Upper lobe of left lung (tissue), 4 donors: ENCODE measurements around the gene PBX3.

ENCODE experiments used
- CTCF ChIP-seq, 6 experiments: fragments of 450-650 bp in 4 of 6; fragments of 200-600 bp in 2 of 6; sonication (generic) in 2 of 6; IDR thresholded peaks; one replicate each; pipeline ENCODE4 v1.5.1; 2016 to 2019; ENCODE audit warnings: antibody characterized with exemption in 6 of 6
- EP300 ChIP-seq, 4 donors: sonication (generic); formaldehyde crosslinking; IDR thresholded peaks; one replicate each; pipeline ENCODE4 v1.5.1; 2017; ENCODE audit warnings: antibody characterized with exemption in 4 of 4, control low read depth in 2 of 4
- POLR2A ChIP-seq, 4 donors: fragments of 450-650 bp; IDR thresholded peaks; one replicate each; pipeline ENCODE4 v1.5.1; 2016 to 2017; ENCODE audit warnings: antibody characterized with exemption in 4 of 4, mild to moderate bottlenecking in 2 of 4
- POLR2AphosphoS5 ChIP-seq, 2 donors: sonication (generic); formaldehyde crosslinking; IDR thresholded peaks; one replicate each; pipeline ENCODE4 v1.5.1; 2017; ENCODE audit warnings: antibody characterized with exemption in 2 of 2

- TF ChIP-seq CTCF (IDR thresholded peaks at IDR 0.05): no peak
- no peak for TF ChIP-seq POLR2AphosphoS5 (IDR thresholded peaks at IDR 0.05)
- no peak for TF ChIP-seq POLR2A (IDR thresholded peaks at IDR 0.05)
- TF ChIP-seq EP300 (IDR thresholded peaks at IDR 0.05): no peak
These were observed 2.2 kb upstream of the PBX3 start for GRCh38 chr9:125745018-125745417.
